Stimulated activated CD8-positive, alpha-beta memory T cell treated with anti-CD3 and anti-CD28 coated beads, Interleukin-15, amount 100 ng/mL, for 24 hours (primary cell): ENCODE data around the gene SIGLEC7.

Source experiments
- DNase-seq: peaks from one replicate; pipeline ENCODE4 v3.0.0-alpha.2; 2020; ENCODE audit warnings: low read depth

SIGLEC7 gene

GRCh38 chr19:51169283-51169918 is 27.3 kb downstream of the SIGLEC7 start:
- DNase-seq = peak; percentile 28

- no peak for DNase-seq
These were observed 30.1 kb downstream of the SIGLEC7 start for GRCh38 chr19:51172223-51172622.

DNA sequence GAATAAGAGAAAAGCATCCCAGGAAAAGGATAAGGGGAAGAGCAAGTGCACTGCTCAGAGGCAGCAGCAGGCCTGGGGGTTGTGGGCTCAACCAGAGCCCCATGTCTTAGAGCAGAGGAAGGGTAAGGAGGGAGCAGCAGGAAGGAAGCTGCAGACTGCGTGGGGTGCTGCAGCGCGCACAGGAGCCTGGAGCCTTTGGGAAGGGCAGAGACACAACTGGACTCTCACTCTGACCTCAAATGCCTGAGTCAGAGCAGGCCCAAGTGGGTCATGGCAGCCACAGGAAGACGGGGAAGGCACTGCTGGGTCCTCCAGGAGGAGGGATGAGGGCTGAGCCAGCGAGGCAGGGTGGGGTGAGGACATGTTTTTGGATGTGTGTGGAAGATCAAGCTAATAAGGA is 31.6 kb downstream of the SIGLEC7 start:
- DNase-seq = no peak

DNA sequence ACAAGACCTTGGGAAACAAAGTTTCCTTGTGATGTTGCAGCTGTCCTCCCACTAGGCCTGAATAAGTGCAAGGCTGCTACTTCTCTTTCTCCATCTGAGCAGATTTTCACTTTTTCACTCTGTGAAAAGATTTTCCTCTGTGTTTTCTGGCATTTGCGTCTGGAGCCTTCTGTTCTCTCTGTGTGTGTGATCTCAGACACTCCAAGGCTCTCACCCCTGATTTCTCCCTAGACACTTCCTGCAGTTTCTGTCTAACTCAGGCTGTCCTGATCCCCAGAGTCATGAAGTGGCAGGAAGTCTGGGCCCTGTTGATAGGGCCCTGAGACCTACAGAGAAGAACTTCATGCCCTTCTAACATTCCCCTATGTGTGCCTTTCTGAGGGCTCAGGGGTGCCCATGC is 37.2 kb downstream of the SIGLEC7 start:
- no peak for DNase-seq

- DNase-seq = no peak
These were observed 39.3 kb downstream of the SIGLEC7 start for GRCh38 chr19:51181377-51181912.

DNA sequence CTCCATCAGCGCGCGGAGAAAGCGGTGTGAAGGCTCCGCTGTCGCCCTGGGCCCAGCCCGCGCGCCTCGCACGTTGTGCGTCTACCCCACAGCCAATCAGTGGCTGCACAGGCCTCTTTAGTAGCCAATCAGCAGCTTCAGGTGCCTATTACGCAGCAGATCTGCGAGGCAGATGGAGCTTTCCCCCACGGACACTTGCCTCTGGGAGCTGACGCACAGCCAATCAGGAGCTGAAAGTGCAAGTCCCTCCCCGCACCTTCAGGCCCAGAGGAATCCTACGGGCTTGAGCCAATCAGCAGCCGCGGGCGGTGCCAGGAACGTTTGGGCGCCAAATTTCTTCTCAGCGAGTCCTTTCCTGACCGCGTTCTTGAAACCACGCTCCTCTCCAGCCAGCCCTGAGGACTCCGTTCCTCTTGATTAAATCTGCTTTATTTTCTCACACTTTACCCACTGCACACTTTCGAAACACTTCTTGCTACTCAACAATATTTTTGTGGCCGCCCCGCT is 39.9 kb downstream of the SIGLEC7 start:
- no peak for DNase-seq

DNA sequence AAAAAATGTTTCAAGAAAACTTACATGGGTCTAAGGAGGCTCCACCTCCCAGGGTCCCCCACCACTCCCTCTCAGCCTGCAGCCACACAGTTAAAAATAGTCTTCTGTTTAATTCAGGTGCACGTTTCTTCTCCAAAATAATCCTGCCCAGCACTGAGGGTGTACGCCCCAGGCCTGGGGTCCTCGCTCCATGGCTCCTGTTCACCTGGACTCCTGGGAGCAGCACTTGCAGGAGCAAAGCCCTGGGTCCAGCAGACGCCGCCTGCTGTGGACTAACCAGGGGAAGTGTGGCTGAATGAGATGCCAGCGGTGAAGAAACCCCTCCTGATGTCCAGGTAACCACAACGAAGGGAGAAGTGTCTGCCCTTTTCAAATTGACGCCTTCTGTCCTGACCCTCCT is 41.5 kb downstream of the SIGLEC7 start:
- no peak for DNase-seq

- no peak for DNase-seq
These were observed 43.2 kb downstream of the SIGLEC7 start for GRCh38 chr19:51185069-51185867.

GRCh38 chr19:51185868-51186215 is 43.7 kb downstream of the SIGLEC7 start:
- no peak for DNase-seq

GRCh38 chr19:51186323-51186722 is 44.2 kb downstream of the SIGLEC7 start:
- DNase-seq = no peak

DNA sequence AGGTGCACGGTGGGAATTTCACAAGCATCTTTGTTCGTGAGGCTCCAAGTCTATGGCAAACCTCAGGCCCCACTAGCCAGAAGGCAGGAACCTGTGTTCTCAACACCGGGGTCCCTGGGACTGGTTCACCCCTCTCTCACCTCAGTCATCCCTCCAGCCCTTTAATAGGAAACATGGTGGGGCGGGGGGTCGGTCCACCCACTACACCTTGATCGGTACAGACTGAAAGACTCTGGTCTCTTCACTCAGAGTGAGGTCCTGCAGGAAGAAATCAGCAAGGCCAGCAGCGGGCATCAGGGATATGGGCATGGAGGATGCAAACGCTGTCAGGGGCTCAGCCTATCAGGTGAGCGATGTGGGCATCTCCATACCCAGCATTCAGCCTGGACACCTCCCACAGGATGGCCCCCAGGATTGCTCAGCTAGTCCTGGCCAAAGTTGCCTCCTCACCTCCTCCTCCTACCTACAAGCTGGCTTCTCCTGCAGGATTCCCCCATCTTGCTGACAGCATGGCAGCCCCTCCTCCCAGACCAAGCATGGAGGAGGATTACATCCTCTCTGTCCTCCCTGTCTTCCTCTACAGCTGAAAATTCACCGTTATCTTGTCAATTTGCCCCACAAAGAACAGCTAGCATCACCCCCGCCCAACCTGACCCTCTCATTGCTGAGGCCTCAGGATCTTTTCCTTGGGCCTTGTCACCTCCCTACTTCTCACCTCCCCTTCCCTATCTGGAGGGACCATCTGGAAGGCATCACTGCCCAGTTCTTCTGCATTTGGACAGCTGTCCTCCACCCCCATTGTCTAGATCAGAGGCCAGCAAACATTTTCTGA is 45.5 kb downstream of the SIGLEC7 start:
- DNase-seq = no peak

DNA sequence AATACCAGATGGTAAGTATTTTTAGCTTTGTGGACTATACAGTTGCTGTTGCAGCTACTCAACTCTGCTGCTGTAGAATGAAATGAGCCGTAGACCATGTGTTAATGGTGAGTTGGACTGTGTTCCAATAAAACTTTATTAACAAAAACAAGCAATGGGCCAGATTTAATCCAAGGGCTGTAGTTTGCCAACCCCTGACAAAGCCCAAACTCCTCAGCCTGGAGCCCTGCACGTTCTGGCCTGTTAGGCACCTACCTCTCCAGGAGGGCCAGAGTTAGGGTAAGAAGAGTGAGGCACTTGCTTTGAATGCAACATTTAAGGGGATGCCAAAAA is 46.1 kb downstream of the SIGLEC7 start:
- no peak for DNase-seq

GRCh38 chr19:51192689-51193088 is 50.6 kb downstream of the SIGLEC7 start:
- no peak for DNase-seq

DNA sequence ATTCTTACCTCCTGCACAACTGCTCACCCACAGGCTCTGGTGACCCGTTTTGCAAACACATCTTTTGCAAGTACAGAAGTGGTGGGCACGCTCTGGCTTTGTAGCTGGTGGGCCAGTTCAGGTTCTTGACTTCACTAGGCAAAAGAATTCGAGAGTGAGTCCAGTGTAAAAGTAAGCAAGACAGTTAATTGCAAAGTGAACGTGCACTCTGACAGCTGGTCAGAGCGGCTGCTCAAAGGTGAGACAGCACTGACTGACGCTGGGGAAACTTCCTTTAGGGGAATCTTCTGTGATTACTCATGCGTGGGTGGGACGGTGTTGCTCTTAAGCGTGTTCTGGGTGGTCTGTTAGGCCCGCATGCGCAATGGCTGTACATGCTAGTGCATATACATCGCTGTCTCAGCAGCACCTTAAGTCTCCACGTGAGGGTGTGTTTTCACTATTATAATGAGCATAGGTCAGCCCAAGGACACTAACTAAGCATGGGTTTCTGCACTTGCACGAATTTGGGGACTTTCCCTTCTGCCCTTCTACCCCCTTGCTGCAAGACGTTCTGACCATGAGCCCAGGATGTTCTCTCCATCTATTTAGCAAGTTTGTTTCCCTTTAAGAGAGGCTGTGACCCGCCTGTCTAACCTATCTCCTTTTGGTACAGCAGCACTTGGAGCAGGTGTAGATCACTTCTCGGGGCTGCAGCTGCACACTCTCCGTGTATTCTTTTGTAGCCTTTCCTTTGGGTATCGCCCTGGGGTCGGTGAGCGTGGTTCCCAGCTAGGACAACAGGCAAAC is 52.6 kb downstream of the SIGLEC7 start:
- no peak for DNase-seq

GRCh38 chr19:51195316-51195586 is 53.1 kb downstream of the SIGLEC7 start:
- DNase-seq = no peak

DNA sequence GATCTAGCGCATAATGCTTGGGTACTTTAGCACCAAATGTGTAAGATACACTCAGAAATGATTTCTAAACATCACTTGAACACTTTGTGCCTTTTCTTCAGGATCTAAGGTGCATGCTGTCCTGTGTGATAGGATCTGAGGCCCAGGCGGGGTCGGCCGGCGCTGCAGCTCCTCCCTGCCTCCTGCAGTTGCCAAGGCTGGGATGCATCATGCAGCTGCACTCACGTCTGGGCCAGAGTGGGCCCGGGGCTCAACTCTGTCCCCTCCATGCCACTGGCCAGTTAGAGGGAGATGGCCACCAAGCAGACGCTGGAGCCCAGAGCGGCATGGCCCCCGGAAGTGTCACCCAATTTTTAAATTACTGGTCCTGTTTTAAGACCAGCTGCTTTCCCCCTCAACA is 53.5 kb downstream of the SIGLEC7 start:
- DNase-seq = no peak

DNA sequence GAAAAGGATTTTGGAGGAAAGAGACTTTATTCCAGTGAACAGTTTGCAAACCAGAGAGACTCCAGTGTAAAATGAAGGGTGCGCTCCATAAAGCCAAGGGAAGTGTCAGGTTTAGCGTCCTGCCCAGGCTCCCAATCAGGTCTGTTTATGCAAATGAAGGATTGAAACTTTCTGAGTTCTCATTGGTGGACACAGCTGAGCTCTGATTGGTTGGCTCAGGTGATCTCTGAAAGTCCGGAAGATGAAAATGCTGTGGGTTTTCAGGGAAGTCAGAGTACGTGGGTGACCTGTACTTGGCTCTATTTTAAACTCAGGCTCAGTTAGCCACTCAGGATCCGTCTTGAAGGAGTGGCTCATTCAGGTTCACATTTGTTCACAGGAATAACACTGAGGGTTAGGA is 54.1 kb downstream of the SIGLEC7 start:
- no peak for DNase-seq

DNA sequence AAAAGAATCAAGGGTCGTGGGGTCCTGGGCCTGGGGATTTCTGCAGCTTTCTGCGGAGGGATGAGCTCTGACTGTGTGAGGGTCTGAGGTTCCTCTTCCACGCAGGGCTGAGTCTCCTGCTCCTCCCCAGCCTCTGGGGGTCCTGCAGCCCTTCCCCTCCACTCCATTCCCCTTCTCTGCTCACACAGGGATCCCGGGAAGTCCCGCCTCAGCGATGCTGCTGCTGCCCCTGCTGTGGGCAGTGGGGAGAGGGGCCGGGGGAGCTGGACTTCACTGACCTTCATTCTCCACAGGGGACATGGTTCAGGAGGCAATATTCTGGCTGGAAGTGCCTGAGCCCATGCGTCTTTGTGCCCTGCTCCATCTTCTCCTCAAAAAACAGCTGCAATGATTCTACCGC is 56.5 kb downstream of the SIGLEC7 start:
- DNase-seq = no peak

- no peak for DNase-seq
These were observed 58.1 kb downstream of the SIGLEC7 start for GRCh38 chr19:51200071-51200666.

GRCh38 chr19:51201712-51202111 is 59.6 kb downstream of the SIGLEC7 start:
- DNase-seq = no peak
